Stimulated activated CD4-positive, alpha-beta T cell treated with anti-CD3 and anti-CD28 coated beads, Interleukin-1b, Interleukin-23, amount 100 ng/mL, for 4 hours (primary cell): ENCODE data around the gene NIM1K.
"Not testable (repeated sequence)": the region's sequence is repeated elsewhere in the genome, so short reads cannot be mapped to it uniquely, and the experiment has no call there.

Experiments
- DNase-seq, 2 donors: peaks; one replicate each; pipeline ENCODE4 v3.0.0-alpha.2; 2020; ENCODE audit warnings: low read depth in 2 of 2

NIM1K gene

DNA sequence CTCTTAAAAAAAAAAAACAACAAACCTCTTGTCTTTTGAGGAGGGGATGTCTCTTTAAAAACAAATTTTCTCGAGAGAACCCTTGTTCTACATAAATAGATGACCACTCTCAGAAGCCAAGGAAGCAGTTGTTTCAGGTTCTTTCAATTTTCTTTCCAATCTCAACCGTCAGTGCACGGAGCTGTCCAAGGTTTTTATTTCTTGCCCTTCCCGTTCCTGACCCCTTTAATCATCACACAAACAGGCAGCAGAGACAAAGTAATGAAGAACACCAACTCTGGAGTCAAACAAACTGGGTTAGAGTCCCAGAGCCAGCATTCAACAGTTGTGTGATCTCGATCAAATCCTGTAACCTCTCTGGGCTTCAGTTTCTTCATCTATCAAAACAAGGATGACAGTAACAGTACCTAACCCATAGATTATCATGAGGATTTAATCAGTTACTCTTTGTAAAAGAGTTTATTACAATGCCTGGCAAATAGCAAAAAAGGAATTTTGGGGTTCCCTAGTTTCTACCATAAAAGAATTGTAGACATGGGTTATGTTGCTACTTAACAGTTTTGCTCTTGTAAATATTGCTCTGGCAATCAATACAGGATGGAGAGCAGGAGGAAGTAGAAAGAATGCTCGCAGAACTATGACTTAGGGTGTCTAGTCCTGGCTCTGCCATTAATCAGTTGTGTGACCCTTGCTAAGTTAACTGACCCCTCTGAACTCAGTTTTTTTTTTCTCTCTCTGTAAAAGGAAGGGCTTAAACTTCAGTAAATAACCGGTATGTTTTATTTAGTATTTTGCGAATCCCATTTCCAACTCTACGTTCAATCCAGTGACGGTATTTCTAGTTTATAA lies 1.0 kb upstream of the NIM1K start:
- DNase-seq = no peak

DNA sequence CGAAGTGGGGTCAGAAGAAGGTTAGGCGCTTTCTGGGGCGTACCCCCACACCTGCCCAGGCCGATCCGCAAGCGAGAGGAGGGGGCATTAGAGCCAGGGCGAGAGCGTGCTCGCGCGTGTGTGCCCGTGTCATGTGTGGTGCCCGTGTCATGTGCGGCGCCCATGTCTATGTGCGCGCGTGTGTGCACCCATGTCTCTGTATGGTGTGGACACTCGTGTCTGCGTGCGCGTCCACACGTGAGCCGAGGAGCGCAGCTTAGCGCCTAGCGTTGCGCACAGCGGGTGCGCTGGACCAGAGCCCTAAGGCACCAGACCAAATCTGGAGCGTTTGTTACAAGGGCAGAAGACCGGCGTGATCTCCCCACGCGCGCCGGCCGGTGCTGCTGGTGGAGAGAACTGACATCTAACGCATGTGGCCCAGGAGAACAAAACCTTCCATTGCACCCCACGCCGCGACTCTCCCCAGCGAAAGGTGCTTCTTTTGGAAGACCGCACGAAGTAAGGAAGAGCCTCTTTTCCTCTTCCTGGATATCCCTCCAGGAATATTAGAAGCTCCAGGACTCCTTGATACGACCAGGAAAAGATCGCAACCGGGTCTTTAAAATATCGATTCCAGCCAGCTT lies 644 bp downstream of the NIM1K start:
- DNase-seq = peak; percentile 3 to 18

DNA sequence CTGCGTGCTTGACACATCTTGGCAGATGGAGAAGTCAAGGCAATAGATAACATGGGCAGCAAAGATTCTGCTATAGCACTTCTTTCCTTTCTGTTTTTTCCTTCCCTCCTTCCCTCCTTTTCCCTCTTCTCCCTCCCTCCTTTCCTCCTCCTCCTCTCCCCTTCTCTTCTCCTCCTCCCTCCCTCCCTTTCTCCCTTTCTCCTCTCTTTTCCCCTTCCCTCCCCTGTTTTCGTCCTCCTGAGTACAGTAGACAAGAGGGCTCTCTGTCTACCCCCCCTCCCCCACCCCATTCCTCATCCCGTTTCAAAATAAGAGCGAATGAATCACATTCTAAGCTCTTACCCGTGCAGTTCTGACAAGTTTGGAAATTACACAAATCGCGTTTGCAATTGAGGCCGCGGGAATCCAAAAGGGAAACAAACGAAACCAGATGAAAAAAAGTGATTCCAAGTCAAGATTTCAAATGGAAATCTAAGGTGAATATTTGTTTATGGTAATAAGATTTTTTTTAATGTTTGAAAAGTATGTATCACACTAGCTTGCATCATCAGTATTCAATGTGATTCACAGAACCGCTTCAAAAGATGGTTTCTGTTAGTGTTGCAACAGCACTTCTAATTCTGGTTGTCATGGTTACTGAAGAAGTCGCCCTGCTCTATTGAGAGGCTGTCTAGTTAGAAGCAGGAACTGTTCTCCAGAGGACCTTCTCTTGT lies 1.3 kb downstream of the NIM1K start:
- DNase-seq = peak; percentile 6 to 11

DNA sequence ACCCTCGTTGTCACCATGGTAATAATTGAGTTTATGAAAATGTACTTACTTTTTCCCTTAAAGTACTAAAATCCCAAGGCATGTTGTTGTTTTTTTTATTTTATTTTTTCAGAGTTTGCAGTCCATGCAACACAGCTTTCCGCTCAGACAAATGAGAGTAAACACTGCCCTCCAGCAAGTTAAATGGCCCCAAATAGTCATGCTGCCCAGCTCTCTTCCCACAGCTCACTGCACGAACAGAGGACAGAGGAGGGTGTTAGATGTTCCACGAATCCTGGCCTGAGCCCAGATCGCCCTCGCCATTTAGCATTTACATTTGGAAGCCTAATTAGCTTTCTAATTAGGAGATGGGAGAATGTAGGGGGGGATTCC lies 1.9 kb downstream of the NIM1K start:
- no peak for DNase-seq

DNA sequence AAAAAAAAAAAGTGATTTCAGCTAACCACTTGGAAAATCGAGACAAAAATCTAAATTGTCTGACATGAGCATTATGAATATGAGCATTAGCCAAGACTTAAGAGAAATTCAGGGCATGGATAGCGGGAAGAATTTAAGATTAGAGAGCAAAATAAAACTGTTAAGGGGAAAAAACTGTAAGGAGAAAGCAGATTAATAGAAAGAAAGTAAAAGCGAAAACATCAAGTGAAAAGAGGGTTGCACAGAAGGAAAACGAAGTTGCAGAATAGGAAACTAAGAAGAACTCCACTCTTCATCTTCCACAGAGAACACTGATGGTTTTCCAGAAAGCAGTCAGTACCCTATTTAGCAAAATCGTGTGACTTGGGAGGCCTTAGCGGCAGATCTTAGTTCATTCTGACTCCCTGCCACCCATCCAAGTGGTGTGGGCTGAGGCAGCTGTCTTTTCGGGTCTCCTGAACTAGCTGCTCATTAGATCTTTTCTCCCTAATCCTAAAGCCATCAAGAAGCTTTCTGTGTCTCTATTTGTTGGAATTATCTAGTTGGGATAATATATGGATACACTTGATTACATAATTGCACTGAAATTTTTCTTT lies 3.7 kb downstream of the NIM1K start:
- DNase-seq = no peak

DNA sequence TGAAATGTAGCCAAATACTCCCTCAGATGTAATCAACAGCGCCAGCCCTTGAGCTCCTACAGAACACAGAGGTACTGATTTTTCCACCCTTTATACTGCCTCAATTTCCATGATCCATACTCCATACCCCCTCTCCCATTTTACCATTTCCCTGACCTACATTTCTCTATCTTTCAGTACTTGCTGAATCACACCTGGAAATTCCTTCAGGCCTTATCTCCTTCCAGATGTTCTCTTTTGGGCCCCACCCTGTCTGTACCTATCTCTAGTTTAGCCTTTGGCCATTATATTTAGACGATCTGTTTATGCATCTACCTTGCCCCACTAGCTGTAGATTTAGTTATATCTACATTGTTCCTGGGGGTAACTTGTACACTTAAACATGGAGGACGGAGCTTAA lies 5.5 kb downstream of the NIM1K start:
- DNase-seq = no peak

DNA sequence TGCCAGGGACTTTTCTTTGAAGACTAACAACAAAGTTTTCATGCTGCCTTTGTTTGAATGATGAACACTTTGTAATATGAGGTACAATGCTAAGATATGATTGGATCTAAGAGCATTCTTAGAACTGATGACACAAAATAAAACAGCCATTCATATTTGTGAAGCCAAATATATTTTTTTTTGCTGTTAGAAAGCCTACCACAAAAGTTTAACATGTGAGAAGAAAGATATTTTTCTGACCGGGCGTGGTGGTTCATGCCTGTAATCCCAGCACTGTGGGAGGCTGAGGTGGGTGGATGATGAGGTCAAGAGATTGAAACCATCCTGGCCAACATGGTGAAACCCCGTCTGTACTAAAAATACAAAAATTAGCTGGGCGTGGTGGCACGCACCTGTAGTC lies 9.4 kb downstream of the NIM1K start:
- not testable (repeated sequence) for DNase-seq

DNA sequence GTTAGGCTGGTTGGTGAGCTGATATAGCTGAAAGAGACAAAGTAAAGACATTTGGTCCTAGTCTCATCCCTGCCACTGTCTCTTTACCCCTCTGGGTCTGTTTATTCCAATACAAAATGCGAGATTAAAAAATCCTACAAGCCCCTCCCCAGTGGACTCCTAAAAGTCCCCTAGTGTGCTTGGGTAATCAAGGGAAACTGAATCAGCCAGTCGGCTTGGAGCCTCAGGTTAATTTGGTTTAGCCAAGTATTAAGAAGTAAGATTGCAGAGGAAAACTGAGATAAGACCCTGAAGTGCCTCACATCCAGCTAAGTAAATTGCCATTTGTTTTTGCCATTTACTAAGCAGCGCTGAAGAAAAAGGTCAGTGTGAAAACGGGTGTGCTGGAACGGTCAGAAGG lies 10.4 kb downstream of the NIM1K start:
- no peak for DNase-seq

DNA sequence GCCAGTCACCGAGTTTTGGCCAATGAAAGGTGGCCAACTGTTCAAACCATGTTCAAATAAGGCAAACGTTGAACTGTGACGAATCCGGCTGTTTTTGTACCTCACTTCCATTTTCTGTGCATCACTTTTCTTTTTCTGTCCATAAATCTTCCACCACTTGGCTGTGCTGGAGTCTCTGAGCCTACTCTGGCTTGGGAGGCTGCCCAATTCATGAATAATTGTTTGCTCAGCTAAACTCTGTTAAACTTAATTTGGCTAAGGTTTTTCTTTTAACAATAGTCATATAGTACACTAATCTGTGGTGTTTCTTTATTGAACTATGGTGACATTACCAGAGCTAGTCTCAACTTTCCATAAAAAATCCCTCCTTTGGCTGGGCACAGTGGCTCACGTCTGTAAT lies 11.3 kb downstream of the NIM1K start:
- no peak for DNase-seq

DNA sequence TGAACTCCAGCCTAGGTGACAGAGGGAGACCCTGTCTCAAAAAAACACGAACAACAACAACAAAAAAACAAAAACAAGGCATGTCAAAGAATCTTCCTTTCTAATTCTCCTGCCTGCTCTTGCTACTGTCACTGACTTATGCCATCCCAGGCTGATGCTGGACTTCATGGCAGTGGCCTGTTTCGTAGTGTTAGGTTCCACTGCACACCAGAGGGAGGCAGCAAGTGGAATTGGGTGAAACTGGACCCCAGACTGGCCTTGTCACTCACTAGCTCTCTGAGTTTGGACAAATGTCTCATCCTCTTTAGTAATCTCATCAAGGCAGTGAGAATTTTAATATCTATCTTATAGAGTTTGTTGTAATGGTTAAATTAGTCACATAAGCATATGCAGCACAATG lies 12.9 kb downstream of the NIM1K start:
- DNase-seq = no peak

DNA sequence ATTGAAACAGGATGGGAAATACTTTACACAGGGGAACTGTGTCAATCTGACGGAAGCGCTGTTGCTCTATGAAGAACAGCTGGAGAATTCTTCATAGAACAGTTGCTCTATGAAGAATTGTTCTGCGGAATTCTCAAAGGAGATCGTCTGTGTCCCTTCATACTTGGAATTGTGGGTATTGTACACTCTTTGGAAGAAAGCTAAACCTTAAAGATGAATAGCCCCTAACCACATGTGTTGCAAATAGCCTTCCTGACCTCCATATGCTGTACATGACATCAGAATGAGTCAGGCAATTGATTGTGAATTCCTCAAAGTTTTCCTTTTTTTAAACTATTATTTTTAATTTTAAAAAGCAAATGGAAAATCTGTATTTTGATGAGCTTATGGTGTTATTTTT lies 15.6 kb downstream of the NIM1K start:
- no peak for DNase-seq

DNA sequence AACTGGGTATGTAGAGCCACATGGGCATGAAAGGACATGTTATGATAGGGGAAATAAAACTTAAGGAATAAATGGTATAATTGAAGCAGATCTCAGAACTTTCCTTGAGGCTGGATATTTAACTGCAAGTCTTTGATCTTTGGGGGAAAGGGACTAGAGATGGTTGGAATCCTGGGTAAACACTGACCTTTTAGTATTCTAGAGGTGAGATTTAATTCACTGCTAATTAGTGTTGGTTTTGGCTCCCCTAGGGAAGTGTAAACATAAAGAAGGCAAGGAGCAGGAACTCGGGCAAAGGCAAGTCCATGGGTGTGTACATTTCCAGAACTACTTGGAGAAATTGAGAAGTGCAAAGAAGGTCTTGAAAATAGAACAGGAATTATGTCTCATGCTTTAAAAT lies 16.6 kb downstream of the NIM1K start:
- no peak for DNase-seq

DNA sequence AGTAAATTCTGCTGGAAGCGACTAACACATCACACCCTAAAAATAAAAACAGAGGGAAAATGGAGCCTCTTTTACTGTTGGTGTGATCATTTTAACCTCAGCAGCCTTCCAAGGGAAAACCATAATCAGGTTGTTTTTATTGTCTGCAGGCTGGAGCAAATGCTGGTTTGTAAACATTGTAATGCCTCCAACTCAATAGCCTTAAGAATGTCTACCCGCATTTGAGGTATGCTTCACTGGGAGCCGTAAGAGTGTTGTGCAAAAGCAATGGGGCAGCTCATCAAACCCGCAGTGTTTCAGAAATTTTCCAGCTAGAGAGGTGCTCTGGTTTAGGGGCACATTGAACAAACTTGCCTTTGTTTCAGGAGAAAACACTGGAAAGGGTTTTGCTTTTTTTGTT lies 17.0 kb downstream of the NIM1K start:
- no peak for DNase-seq

DNA sequence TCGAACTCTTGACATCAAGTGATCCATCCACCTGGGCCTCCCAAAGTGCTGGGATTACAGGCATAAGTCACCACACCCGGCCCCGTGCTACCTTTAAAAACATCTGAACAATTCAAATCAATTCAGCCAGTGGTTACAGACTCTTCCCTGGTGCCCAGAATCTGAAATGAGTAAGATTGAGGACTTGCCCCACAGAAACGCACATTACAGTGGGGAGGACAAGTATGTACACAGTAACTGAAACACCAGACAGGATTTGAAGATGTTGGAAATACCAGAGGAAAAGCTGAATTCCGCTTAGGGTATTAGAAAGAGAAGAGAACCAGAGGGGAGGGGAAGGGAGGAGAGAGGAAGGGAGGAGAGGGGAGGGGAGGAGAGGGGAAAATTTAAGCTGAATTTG lies 17.8 kb downstream of the NIM1K start:
- DNase-seq = no peak

DNA sequence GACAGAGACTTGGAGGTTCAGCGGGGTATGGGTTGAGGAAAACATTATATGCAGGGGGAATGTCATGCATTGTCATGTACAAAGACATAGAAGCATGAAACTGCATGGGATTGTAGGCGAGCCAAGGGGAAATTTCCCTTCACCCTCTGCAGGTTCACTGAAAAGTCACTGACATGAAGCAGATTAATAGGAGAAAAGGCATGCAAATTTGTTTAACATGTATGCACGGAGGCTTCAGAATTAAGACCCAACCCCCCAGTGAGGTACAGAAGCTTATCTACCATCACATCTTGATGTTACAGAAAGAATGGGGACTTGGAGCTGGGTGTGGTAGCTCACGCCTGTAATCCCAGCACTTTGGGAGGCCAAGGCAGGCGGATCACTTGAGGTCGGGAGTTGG lies 18.5 kb downstream of the NIM1K start:
- no peak for DNase-seq

DNA sequence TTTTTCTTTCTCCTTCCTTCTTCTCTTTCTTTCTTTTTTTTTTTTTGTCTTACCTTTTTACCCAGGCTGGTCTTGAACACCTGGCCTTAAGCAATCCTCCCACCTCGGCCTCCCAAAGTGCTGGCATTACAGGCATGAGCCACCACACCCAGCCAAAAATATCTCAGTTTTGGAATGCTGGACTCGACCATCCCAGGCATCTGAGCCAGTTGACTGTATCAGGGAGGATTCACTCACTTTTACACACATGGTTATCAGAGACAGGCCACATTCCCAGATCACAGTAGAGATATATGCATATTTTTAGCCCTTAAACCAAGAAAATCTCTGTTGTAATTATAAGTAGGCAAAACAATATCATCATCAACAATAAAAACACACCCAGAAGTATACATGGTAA lies 21.9 kb downstream of the NIM1K start:
- DNase-seq = no peak

DNA sequence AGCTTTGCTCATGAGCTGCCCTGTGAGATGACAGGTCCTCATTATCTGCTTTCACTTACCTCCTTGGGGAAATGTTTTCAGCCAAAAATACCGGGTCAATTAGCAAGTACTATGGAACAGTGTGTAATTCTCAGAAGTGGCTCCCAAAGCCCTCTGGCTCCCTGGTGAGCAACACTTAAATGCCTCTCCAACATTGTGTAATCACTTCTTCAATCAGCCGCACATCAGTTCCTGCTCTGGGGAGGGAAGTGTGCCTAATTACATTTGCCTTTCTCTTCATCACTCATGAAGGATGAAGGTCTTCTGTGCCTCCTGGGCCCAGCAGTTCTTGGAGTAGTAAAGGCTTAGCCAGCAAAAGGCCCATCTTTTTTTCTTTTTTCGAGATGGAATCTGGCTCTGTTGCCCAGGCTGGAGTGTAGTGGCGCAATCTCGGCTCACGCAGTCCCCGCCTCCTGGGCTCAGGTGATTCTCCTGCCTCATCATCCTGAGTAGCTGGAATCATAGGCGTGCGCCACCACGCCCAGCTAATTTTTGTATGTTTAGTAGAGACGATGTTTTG lies 23.1 kb downstream of the NIM1K start:
- DNase-seq = no peak

DNA sequence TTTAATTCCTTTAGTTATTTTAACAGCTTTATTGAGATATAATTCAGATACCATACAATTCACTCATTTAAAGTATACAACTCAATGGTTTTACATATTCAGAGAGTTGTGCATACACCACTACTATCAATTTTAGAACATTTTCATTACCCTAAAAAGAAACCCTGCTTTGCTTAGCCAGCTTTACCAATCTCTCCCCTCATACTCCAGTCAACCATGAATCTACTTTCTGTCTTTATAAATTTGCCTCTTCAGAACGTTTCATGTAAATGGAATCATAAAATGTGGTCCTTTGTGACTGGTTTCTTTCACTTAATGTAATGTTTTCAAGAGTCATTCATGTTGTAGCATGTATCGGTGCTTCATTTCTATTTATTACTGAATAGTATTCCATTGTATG lies 24.9 kb downstream of the NIM1K start:
- no peak for DNase-seq

DNA sequence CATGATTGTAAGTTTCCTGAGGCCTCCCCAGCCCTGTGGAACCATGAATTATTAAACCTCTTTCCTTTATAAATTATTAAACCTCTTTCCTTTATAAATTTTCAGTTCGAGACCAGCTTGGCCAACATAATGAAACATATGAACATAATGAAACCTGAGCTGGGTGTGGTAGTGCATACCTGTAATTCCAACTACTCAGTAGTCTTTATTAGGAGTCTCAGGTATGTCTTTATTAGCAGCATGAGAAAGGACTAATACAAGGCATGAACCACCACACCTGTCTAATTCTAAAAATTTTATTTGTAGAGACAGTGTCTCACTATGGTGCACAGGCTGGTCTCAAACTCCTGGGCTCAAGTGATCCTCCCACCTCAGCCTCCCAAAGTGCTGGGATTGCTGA lies 27.1 kb downstream of the NIM1K start:
- no peak for DNase-seq

DNA sequence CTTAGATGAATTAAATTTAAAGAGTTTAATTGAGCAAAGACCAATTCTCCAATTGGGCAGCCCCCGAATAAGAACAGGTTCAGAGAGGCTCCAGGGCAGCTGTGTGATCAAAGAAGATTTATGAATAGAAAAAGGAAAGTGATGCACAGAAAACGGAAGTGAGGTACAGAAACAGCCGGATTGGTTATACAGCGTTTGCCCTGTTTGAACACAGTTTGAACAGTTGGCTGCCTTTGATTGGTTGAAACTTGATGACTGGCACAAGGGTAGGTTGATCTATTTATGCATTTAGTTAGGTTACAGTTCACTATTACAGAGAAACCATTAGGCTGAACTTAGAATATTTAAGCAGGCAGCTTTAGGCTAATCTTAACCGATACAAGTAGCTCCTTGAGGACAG lies 29.5 kb downstream of the NIM1K start:
- no peak for DNase-seq

DNA sequence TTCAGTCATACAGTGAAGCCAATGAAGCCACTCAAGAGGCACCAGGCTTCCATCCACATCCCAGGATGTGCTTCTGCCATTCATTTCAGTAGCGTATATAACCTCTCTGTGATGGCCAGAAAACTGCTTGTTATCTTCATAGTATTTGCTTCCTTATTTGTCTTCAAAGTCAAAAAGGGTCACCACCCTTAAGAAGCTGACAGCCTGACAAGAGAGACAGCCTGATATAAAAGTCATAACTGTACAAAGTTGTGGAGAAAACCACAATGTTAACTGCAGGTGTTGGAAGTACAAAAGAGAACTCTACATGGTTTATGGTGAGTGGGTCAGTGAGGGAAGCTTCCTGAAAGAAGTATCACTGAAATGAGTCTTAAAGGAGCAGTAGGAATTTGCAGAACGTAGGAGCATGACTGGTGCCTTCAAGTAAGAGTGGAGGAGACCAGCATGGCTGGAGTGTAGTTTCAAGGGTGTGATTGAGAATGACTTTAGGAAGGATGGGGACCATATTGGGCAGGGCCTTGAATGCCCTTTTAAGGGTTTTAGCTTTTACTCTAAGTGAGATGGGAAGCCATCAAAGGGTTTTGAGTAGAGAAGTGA lies 33.7 kb downstream of the NIM1K start:
- DNase-seq = no peak

DNA sequence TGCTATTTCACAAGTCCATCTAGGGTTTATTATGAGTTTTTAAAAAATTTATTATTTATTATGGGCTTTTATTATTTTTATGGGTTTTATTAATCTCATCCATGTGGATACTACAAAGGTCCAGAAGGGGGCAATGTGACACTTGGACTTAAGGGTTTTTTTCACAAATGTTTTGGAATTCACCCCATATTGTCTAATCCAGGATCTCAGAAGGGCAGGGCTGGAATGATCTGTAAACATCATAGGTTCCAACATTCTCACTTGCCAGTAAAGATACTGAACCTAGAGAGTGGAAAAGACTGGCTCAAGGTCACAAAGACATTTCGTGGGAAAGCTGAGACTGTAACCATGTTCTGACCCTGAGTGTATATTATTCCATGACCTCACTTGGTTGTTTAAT lies 35.6 kb downstream of the NIM1K start:
- DNase-seq = no peak
